HepG2 (cell line): Measurements from ENCODE around the gene MYO19. TPM values are rescaled to one million over a fixed set of nuclear protein-coding genes. Genes with fewer than 3 reads are reported as not detected.

ENCODE experiments used
- AGO2 ChIP-seq: fragments of 200-400 bp; formaldehyde crosslinking; optimal IDR thresholded peaks from 2 replicates; pipeline ENCODE3; 2017; ENCODE audit warnings: mild to moderate bottlenecking, low read depth, low read length, moderate library complexity
- FOXA1 ChIP-seq, 2 experiments: fragments of 450-650 bp in 1 of 2; sonication (generic) in 1 of 2; formaldehyde crosslinking in 1 of 2; IDR thresholded peaks; 2 replicates each; pipeline versions ENCODE4 v1.4.0 to v1.6.1; 2016 to 2020; ENCODE audit warnings: missing genetic modification reagents in 1 of 2
- NR2F1 ChIP-seq, 2 experiments: fragments of 450-650 bp in 1 of 2; formaldehyde crosslinking in 1 of 2; IDR thresholded peaks; 2 replicates each; pipeline versions ENCODE4 v1.5.0 to v1.6.1; 2016 to 2020; ENCODE audit warnings: mild to moderate bottlenecking in 1 of 2, missing compliant biosample characterization in 1 of 2, missing genetic modification reagents in 1 of 2, moderate library complexity in 1 of 2
- REST ChIP-seq, 2 experiments: IDR thresholded peaks; 2 replicates each; pipeline ENCODE4 v1.6.1; 2011 to 2012; ENCODE audit warnings: low read length in 2 of 2, borderline replicate concordance in 1 of 2, low read depth in 1 of 2, mild to moderate bottlenecking in 1 of 2, moderate library complexity in 1 of 2
- SKIL ChIP-seq: sonication (generic); formaldehyde crosslinking; IDR thresholded peaks from 2 replicates; pipeline ENCODE4 v1.8.0; 2022; ENCODE audit warnings: missing genetic modification reagents, mild to moderate bottlenecking, moderate library complexity, borderline replicate concordance
- SP2 ChIP-seq: sonication (generic); formaldehyde crosslinking; IDR thresholded peaks from 2 replicates; pipeline ENCODE4 v1.5.1; 2020; ENCODE audit warnings: mild to moderate bottlenecking, missing genetic modification reagents
- SP4 ChIP-seq: sonication (generic); formaldehyde crosslinking; IDR thresholded peaks from 2 replicates; pipeline ENCODE4 v1.8.1; 2023; ENCODE audit warnings: mild to moderate bottlenecking, missing genetic modification reagents
- TAF15 ChIP-seq: fragments of 200-400 bp; formaldehyde crosslinking; IDR thresholded peaks from one replicate; pipeline ENCODE4 v1.6.1; 2018; ENCODE audit warnings: mild to moderate bottlenecking, low read depth, low read length; ENCODE audit not compliant: poor library complexity, severe bottlenecking
- THAP8 ChIP-seq: sonication (generic); formaldehyde crosslinking; IDR thresholded peaks from 2 replicates; pipeline ENCODE4 v1.5.1; 2020; ENCODE audit warnings: missing genetic modification reagents, mild to moderate bottlenecking, borderline replicate concordance
- ZNF263 ChIP-seq: sonication (generic); formaldehyde crosslinking; IDR thresholded peaks from 2 replicates; pipeline ENCODE4 v1.4.0; 2020; ENCODE audit warnings: missing genetic modification reagents
- ZNF564 ChIP-seq: sonication (generic); formaldehyde crosslinking; IDR thresholded peaks from 2 replicates; pipeline ENCODE4 v1.8.1; 2023; ENCODE audit warnings: mild to moderate bottlenecking, missing genetic modification reagents
- ZNF850 ChIP-seq: sonication (generic); formaldehyde crosslinking; conservative IDR thresholded peaks from 2 replicates; pipeline ENCODE4 v1.9.0; 2021; ENCODE audit warnings: mild to moderate bottlenecking, missing genetic modification reagents
- ZSCAN12 ChIP-seq: sonication (generic); formaldehyde crosslinking; IDR thresholded peaks from 2 replicates; pipeline ENCODE4 v1.9.0; 2021; ENCODE audit warnings: mild to moderate bottlenecking, missing genetic modification reagents
- polyA plus RNA-seq, 8 experiments: library from polyadenylated mRNA; depleted of rRNA in 3 of 8; stranded (reverse) in 7 of 8; unstranded in 1 of 8; fragments of >200 nt; fragmentation: Illumina TruSeq in 4 of 8; extraction: Trizol in 4 of 8; gene quantifications; 2 replicates each; pipeline versions ENCODE4 v1.2.1 to v1.2.3, GENCODE V29; 2011 to 2016; ENCODE audit warnings: low read depth in 4 of 8, missing spikeins in 1 of 8, mixed read lengths in 1 of 8; ENCODE audit not compliant: insufficient read depth in 1 of 8
- total RNA-seq, 5 experiments: library from RNA; depleted of rRNA; stranded (reverse); fragments of >200 nt; fragmentation: Illumina TruSeq; extraction: Trizol; gene quantifications; 2 replicates each; pipeline ENCODE4 v1.2.3, GENCODE V29; 2016; ENCODE audit warnings: low read depth in 1 of 5
- TF ChIP-seq, protein P1 (sequence below): sonication (generic); formaldehyde crosslinking; IDR thresholded peaks from 2 replicates; pipeline ENCODE4 v1.4.0; 2020; ENCODE audit warnings: mild to moderate bottlenecking, missing genetic modification reagents

The MYO19 gene
- total and polyA plus RNA-seq, 2 of the 13 experiments (the other 11 are each of a cell fraction or from before 2014, with no cell fraction given): 75.7 to 82.3 TPM

GRCh38 chr17:36534840-36535668, at the start of gene MYO19, which contains the start of gene PIGW (continued):
- TF ChIP-seq AGO2: peak; percentile 96
- TF ChIP-seq NR2F1 (CRISPR knock-in tag; IDR thresholded peaks at IDR 0.05): no peak
- peak; percentile 68 for TF ChIP-seq SP2 (CRISPR knock-in tag)
- TF ChIP-seq SKIL (CRISPR knock-in tag): no peak
- TF ChIP-seq TAF15: peak; percentile 53
- peak; percentile 43; the same call in 1 of the 2 replicates for TF ChIP-seq SP4 (CRISPR knock-in tag)
- TF ChIP-seq REST (IDR thresholded peaks at IDR 0.05; ENCODE audit: borderline replicate concordance in 1 of 2, low read depth in 1 of 2, low read length in 2 of 2): peak in 1 of 2 experiments; percentile 11; a peak in 1 of 4 replicates
- TF ChIP-seq ZNF564 (CRISPR knock-in tag): no peak
- TF ChIP-seq, protein P1, sequence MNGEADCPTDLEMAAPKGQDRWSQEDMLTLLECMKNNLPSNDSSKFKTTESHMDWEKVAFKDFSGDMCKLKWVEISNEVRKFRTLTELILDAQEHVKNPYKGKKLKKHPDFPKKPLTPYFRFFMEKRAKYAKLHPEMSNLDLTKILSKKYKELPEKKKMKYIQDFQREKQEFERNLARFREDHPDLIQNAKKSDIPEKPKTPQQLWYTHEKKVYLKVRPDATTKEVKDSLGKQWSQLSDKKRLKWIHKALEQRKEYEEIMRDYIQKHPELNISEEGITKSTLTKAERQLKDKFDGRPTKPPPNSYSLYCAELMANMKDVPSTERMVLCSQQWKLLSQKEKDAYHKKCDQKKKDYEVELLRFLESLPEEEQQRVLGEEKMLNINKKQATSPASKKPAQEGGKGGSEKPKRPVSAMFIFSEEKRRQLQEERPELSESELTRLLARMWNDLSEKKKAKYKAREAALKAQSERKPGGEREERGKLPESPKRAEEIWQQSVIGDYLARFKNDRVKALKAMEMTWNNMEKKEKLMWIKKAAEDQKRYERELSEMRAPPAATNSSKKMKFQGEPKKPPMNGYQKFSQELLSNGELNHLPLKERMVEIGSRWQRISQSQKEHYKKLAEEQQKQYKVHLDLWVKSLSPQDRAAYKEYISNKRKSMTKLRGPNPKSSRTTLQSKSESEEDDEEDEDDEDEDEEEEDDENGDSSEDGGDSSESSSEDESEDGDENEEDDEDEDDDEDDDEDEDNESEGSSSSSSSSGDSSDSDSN (CRISPR knock-in tag): peak; percentile 71
- TF ChIP-seq FOXA1 (IDR thresholded peaks at IDR 0.05): no peak
- TF ChIP-seq FOXA1 (CRISPR knock-in tag; IDR thresholded peaks at IDR 0.05): no peak
- TF ChIP-seq THAP8 (CRISPR knock-in tag): no peak; the same call in 1 of the 2 replicates
- no peak for TF ChIP-seq ZNF850 (CRISPR knock-in tag)
- TF ChIP-seq ZSCAN12 (CRISPR knock-in tag): no peak; the same call in 1 of the 2 replicates
- TF ChIP-seq ZNF263 (CRISPR knock-in tag): peak; percentile 9; the same call in 1 of the 2 replicates
